Activated CD4-positive, alpha-beta T cell treated with anti-CD3 and anti-CD28 coated beads, Interleukin-2, amount 50 U/mL, for 24 hours (primary cell): ENCODE data around the gene DNMT3A.

Experiments used
- DNase-seq, 2 donors: peaks; one replicate each; pipeline ENCODE4 v3.0.0-alpha.2; 2020; ENCODE audit warnings: low read depth in 1 of 2, low spot score in 1 of 2

Gene DNMT3A

DNA sequence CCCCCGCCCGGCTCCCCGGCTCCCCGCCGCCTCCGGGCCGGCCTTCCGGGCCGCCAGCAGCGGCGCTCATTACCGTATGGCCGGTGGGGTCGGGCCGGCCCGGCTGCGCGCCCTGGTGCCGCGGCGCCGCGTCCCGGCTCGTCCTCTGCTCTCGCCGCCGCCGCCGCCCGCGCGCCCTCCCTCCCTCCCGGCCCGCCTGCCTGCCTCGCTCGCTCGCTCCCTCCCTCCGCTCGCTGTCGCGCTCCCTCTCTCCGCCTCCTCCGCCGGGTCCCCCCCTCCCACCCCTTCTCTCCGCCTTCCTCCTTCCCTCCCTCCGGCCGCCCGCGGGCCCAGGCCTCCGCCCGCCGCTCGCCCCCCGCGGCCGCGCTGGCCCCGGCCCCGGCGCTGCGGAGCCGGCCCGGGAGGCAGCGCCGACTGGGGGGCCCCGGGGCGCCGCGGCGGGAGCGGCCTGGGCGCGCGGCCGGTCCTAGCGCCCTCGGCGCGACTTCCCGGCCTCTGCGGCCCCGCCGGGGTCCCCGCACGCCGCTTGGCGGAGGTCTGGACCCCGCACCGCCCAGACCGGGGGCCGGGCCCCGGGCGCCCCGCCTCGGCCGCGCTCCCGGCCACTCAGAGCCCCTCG, at the start of gene DNMT3A:
Gene DNMT3A, minus strand, starts transcription at position 173 of the 619 bp plus-strand sequence. CDS start 27,941 bp downstream, outside the sequence.
- DNase-seq, result peak in 1 of 2 donors; percentile 36

DNA sequence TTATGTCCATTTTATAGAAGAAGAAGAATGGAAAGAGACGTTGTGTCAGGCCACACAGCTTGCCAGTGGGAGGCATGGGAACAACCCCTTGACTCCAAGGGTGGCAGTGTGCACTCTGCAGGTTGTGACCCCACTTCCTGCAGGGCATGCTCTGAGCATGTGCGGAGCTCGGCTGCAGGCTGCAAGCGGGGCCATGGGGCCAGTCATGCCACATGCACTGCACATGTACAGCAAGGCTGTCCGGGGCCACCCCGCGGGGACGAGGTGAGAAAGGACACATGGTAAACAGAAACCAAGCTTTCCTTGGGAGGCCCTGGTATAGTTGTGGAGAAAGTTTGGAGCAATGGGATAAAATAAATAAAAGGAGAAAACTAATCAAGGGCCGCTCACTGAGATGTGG, 47.4 kb upstream of the DNMT3A start:
- DNase-seq, result no peak

DNA sequence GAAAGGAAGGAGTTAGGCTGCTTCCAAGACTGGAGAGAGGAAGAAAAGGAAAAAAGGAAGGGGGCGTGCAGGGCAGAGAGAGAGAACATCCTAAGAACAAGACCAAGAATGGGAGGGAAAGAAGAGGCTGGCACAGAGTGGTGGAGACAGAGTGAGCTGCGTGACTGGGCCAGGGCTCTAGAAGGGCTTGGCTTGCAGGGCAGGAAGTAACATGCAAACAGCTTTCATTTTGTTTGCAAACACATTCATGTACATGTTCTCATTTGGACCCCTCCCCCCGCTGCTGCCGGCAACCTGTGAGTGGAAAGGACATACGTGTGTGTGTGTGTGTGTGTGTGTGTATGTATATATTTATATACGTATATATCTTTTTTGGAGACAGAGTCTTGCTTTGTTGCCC, 46.8 kb upstream of the DNMT3A start:
- DNase-seq, result no peak

DNA sequence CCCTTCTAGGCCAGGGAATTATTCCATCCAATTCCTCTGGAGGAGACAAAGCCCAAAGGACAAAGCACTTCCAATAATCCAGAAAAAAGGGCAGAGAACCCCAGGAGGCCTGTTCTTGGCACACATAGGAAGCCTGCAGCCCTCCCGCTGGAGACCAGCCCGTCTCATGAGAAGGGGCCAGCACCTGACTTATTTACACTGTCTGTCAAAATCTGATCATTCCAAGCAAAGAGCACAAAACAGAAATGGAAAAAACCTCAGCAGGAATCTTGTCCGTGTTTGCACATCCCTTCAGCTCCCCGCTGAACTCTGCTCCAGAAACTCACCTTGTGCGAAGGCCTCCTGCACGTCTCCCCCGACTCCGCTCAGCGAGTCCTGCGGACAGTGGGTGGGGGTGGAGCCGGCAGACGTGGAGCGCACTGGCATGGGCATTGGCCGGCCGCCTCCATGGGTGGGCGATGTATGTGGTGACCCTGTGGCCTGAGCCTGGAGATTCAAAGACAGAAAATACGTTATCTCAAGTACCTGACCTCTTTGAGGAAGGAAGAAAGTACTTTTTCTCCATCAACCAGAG, 46.2 kb upstream of the DNMT3A start:
- DNase-seq, result no peak

DNA sequence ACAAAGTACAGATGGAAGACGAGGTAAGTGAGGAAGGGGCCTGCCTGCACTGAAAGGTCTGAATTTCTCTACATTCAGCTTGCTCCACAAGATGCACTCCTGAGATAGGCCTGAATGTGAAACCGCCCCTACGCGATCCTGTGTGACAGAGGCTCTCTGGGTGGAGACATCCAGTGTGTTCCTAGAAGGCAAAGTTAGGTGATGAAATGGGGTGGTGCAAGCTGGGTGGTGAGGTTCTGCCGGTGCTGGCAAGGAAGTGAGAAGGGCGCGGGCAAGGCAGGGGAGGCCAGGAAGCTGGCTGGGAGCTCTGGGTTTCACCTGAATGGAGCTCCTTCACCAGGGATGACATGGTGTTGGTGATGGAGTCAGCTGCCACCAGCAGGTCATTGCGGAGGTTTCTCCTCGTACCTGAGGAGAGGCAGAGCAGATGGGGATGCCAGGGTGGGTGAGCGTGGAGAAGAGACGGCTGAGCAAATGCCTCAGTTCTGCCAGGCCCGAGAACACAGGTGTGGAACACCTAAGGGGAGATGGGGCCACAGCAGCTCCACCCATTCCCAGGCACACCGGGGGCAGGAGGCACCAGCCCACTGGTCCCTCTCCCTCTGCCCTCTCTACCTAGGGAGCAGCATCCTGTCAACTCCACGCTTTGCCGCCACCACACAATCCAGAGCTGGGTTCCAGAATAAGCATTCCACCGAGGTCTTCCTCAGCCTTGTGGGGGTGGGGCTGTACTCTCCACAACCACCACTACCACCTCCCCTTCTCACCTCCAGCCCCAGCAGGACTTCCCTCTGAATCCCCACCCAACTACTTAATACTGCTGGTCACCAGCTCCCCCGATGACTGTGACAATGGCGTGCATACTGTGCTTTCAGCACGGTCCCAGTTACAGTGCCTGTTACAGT, 45.5 kb upstream of the DNMT3A start:
- no peak for DNase-seq

DNA sequence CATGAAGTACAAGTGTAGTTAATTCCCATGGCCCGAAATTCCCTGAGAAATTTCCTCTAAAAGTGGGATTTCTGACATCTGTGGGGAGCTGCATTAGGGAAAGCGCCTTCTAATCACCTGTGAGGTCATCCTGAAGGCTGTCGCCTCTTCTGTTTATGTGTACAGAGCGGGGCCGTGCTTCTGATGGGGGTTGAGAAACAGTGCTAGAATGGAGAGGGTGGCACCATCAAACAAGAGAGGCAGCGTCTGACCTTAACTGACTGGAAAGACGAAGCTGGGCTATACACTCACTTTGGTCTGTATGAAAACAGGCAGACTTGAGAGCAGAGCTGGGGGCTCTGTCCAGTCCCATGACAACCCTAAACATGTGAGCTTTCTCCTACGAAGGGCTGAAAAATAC, 44.2 kb upstream of the DNMT3A start:
- no peak for DNase-seq

DNA sequence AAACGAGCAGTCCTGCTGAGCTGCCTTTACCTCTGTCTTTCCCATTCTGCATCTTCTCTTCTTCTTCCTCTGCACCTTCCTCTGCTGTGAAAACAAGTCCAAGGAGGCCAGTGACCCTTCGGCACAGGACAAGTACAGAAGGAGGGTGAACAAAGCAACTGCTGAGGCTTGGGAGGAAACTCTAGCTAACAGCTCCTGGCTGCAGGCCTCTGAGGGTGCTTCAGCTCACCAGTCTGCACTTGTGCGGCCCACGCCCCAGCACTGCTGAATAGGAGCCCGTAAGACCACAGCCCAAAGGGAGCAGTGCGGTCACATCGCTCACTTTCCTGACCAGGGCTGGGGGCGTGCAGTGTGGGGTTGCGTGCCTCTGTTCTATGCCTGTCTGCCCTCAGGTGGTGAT, 42.1 kb upstream of the DNMT3A start:
- DNase-seq, result no peak

DNA sequence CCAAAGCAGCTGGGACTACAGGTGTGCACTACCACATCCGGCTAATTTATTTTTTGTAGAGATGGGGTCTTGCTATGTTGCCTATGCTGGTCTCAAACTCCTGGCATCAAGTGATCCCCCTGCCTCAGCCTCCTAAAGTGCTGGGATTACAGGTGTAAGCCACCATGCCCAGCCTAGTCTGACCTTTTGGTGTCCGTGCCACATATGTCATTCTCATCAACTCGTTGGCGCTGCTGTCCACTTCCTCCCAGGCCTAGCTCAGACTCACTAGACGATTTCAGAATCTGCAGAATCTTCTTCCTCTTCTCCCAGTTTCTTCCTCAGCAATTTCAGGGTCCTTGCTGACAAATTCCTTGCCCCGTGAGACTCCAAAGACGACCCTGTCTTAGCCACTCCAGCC, 39.8 kb upstream of the DNMT3A start:
- DNase-seq, result no peak

DNA sequence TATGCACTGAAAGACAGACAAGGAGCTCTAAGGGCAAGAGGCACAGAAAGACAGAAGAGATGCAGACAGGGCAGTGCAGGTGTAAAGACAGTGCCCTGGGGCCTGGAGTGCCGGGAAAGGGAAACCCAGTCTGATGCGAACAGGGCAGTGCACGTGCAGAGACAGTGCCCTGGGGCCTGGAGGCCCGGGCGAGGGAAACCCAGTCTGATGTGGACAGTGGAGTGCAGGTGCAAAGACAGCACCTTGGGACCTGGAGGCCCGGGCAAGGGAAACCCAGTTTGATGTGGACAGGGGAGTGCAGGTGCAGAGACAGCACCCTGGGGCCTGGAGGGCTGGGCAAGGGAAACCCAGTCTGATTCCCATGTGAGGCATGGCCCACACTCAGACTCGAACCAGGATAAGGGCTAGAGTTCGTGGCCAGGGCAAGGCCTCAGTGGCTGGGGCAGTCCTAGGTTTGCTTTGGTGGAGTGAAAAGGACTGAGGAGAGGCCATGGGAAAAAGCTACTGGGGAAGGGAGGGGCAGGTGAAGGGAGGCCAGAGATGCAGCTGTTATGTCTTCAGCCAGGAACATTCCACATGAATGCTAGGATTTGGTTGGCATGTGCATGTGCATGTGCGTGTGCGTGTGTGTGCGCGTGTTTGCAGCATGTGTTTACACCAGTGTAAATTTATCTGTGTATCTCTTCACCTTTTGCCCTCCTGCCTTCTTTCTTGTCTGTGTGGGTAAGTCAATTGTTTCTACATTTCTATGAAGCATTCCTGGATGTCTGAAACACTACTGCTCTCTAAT, 39.1 kb upstream of the DNMT3A start:
- DNase-seq, result no peak

DNA sequence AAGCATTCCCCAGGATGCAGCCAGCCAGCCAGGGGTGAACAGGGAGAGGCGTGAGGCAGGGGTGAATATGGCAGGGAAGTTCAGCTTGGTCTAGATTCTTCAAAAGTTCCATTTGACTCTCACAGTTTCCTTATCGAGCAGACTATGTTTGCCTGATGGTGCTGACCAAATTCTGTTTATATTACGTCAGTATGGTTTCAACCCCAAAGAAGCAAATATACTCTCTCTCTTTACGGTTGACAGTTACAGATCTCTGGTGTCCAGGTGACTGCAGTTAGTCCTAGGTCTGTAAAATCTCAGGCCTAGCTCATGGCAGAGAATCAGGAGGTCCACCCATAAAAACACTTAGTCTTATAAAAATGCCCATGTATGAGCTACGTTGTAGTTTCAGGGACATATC, 38.3 kb upstream of the DNMT3A start:
- DNase-seq, result no peak

DNA sequence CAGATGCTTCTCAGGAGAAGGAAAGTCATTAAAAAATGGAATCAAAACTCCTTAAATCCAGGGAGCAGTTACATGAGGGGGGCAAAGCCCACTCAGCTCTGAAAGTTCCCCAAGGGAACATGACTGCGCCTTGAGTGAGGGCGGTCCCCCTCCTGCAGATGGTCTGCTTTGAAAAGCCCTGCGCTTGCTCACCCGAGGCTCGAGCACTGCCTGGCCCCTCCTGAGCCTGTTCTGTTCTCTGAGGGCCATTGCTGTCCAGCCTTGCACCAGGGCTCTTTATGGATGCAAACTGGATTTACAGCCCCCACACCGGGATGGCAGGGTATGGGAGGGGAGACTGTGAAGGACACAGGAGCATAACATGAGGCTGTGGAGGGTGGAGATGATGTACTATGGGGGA, 37.8 kb upstream of the DNMT3A start:
- no peak for DNase-seq

DNA sequence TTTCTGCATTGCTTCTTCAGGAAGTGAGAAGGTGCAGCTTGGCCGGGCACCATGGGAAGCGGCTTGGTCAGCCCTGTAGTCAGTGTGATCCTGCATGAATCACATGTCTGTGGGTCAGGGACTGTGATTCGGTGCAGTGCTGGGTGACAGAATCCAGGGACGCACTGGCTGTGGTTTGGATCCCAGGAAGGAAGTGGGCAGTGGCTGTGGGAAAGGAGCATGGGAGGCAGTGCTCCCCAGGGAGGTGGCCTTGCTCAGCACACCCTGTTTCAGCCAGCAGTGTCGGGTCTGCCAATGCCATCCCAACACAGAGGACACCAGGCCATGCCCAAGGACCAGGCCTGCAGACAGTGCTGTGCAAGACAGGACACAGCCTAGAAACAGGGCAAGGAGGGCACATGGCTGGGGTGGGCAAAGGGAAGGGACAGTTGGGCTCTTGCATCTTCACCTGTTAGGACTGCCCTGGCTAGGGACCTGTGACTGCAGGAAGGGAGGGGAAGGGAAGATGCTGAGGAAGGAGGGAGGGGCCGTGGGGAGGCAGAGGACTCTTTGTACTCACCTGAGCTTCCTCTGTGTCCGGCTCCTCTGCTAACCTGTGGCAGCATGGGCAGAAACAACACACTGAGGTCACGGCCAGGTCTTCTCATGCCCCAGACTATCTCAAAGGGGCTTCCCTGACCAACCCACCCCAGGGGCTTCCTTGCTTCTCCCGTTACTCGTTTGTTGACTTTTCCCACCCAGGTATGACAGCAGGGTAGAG, 37.2 kb upstream of the DNMT3A start:
- no peak for DNase-seq

DNA sequence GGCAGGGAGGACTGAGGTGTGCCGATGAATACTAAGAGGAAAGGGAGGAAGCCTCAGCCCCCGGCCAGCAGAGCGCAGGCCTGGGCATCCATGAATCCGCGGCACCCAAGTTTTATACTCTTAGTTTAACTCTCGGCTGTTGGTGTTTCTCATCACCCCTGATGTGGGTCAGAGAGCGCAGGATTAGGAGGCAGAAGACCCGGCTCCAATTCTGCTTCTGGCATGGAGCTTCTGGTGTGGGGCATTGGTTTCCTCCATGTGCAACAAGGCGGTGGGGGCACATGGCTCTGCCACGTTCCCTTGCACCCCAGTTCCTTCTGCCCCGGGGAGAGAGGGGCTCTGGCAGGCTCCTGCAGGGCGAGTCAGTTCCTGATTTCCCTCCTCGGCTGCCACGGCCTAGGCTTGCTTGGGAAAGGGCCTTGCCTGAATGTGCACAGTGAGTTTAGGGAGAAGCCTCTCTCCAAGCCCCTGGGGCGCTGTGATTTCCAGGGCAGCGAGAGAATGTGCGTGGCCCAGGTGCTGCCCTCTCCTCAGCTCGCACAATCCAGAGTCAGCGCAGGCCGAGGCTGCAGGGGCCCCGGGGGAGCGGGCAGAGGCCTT, 36.2 kb upstream of the DNMT3A start:
- DNase-seq, result no peak

DNA sequence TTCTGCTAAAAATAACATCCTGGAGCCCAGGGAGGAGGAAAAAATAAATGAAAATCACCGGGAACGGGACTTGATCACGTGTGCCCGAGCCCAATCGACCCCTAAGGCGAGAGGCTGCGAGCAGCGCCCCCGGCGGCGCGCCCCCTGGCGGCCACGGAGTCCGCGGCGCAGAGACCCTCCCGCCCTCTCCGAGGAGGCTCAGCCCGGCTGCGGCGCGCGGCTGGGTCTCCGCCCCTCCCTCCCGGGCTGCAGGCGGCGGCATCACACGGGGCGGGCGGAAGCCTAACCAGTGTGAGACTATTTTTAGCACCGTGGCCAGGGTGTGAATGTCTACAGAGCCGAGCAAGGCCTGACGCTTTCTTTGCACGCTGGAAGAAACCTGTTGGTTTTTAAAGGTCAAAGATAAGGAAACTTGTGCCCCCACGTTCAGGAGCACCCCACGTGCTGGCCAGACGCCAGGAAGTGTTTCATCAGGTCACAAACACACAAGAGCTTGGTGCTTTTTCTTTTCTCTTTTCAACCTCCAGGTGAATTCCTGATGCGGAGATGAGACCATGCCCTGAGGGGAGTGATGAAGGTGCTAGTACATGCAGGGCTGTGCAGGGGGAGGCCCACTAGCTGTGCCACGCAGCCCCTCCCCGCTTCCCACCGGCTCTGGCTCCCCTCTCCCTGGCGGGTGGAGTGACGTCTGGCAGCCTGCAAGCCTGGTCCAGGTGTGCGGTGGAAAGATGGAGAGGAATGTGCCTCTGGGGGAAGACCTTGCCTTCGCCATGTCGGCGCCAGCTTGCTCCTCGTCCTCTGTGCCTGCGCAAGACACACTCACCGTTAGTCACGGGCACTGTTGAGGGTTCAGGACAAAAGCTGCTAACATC, 35.3 kb upstream of the DNMT3A start:
- peak; percentile 85 to 91 for DNase-seq

DNA sequence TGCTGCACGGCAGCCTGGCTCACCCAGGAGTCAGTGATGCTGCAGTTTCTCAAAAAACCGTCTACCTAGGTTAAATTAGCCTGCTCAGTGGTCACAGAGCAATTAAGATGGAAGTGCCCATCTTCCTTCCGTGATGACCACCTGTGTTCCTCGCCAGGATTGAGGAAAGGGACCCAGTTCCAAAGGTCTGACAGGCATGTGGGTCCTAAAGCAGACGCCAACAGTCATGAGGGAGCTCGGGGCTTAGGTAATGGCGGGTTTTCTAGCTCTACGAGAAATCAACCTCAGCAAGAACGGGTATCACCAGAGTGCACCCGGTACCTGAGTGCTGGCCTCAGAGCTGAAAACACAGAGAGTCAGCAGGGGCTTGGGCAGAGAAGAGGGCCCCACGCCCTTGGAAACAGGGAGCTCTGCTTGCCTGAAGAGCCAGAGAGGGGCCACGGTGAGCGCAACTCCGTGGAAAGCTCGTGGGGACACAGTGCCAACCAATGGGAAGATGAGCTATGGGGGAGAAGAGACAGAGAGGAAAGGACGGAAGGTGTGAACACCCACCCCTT, 34.3 kb upstream of the DNMT3A start:
- DNase-seq, result no peak

DNA sequence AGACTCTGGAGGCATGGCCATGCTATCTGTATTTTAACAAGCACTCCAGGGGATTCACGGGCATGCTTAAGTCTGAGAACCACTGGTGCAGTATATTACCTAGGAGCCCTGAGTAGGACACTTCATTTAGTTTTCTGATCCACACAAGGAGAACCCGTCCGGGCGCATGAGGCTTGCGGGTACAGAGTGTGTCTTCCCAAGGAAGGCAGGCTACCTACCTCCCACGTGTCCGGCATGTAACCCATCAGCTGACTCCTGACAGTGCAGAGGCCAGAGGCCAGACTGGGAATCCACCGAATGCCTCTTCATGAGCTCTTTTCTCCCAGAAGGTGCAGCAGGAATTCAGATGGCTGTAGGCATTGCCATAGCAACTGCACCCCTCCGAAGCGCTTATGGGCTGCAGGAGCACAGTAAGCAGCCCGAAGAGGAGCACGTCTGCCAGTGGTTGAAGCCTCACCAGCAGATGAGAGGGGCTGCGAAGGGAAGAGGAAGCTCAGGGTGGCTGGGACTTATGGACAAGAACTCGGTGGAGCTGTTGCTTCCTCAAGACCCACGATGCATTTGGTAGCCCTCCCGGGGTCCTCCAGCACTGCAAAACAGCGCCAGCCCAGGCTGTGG, 33.8 kb upstream of the DNMT3A start:
- no peak for DNase-seq

DNA sequence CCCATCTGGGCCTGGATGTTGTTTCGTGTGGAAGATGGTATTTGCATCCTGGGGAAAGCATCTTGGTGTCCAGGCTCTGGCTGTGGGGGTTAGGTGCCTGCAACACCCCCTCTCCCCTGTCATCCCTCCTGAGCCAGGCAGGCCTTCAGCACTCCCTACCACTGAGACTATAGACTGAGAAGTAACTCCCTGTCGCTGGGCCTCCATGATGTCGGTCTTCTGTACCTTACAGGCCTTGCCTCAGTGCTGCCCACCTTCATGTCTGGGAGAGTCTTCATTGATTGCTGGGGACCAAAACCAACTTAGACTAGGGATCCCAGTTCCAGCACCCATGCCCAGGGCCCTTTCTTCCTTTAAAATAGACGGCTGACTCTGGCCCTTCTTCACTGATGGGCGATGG, 33.1 kb upstream of the DNMT3A start:
- no peak for DNase-seq

DNA sequence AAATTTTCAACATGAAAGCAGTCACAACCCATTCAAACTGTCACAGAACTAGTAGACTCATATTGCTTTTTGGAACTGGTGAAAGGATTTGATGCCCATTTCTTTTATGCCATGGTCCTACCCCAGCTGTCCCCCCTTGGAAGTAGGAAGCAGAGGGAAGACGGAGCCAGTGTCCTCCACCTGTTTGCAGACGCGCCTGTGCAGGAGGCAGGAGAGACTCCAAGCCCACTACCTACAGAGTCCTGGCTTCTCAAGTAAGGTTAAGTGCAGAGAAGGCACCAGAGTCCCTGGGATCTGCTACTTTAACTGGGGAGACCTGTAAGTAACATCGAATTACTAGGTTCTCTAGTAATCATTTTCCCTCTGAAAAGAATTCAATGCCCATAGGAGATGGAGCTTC, 32.7 kb upstream of the DNMT3A start:
- no peak for DNase-seq
